Sigmoid colon (tissue), 7 donors: ENCODE measurements around the gene RAET1L. TPM values are rescaled to one million over a fixed set of nuclear protein-coding genes. Genes with fewer than 3 reads are reported as not detected.

Source experiments
- DNase-seq: peaks from one replicate; pipeline ENCODE4 v3.0.0-alpha.2; 2019
- H3K27ac ChIP-seq, 4 donors: fragments of 200-600 bp; sonication (generic); one replicate each; pipeline ENCODE4 v1.5.1; 2016 to 2019; ENCODE audit warnings: mild to moderate bottlenecking in 1 of 4
- H3K27me3 ChIP-seq, 3 donors: fragments of 200-600 bp; sonication (generic); one replicate each; pipeline ENCODE4 v1.5.1; 2019; ENCODE audit warnings: mild to moderate bottlenecking in 1 of 3
- H3K36me3 ChIP-seq, 4 donors: fragments of 200-600 bp; sonication (generic); one replicate each; pipeline ENCODE4 v1.5.1; 2016 to 2019
- H3K4me1 ChIP-seq, 4 donors: fragments of 200-600 bp; sonication (generic); one replicate each; pipeline ENCODE4 v1.5.1; 2017 to 2019
- H3K4me3 ChIP-seq, 4 donors: fragments of 200-600 bp; sonication (generic); one replicate each; pipeline ENCODE4 v1.5.1; 2017 to 2019; ENCODE audit warnings: mild to moderate bottlenecking in 2 of 4, moderate library complexity in 1 of 4
- H3K9me3 ChIP-seq, 4 donors: fragments of 200-600 bp in 3 of 4; sonication (generic) in 3 of 4; one replicate each; pipeline versions ENCODE4 v1.5.1 to v1.6.1; 2013 to 2019
- CTCF ChIP-seq, 4 experiments: fragments of 450-650 bp in 3 of 4; fragments of 200-600 bp in 1 of 4; IDR thresholded peaks; one replicate each; pipeline ENCODE4 v1.5.1; 2016 to 2019; ENCODE audit warnings: antibody characterized with exemption in 4 of 4, mild to moderate bottlenecking in 3 of 4, moderate library complexity in 2 of 4
- EP300 ChIP-seq, 4 donors: sonication (generic); formaldehyde crosslinking; IDR thresholded peaks; one replicate each; pipeline ENCODE4 v1.6.1; 2017; ENCODE audit warnings: antibody characterized with exemption in 4 of 4
- POLR2A ChIP-seq, 2 donors: fragments of 450-650 bp; IDR thresholded peaks; one replicate each; pipeline ENCODE4 v1.6.1; 2016; ENCODE audit warnings: antibody characterized with exemption in 2 of 2, mild to moderate bottlenecking in 2 of 2, moderate library complexity in 2 of 2
- POLR2AphosphoS5 ChIP-seq, 4 donors: sonication (generic); formaldehyde crosslinking; IDR thresholded peaks; one replicate each; pipeline ENCODE4 v1.6.1; 2017; ENCODE audit warnings: antibody characterized with exemption in 4 of 4
- WGBS, 2 donors: extraction: QIAGEN DNeasy Blood & Tissue Kit; methylation state at CpG; one replicate each; pipeline ENCODE4 v1.1.7; 2013; 5-methylcytosine and 5-hydroxymethylcytosine counted together
- intact Hi-C: fragments of 100-400 bp; cut with DNase I; formaldehyde crosslinking; loops from one replicate; pipeline ENCODE4 v1.15.1; 2023
- polyA plus RNA-seq, 3 donors: library from polyadenylated mRNA; stranded (reverse); fragments of 200-250 nt; gene quantifications; one replicate each; pipeline ENCODE4 v1.2.3, GENCODE V29; 2013
- total RNA-seq, 4 donors: library from RNA; depleted of rRNA; stranded (reverse); fragments of >200 nt; gene quantifications; one replicate each; pipeline ENCODE4 v1.1.0, GENCODE V29; 2016
- donor health status: healthy with polysubstance abuse.
- donor health status: Bipolar disorder and iron deficiency.
- donor health status: healthy.

Gene RAET1L
- total and polyA plus RNA-seq, 7 donors, result not detected

GRCh38 chr6:149985481-149985937, 39.8 kb downstream of the RAET1L start:
- H3K9me3 ChIP-seq, result peaks cover 0 to 21% (median 5%) of the 10 kb centered on the region in 4 donors
- 24 to 34% methylated on average over 5 of the region's 5 CpGs for WGBS, 2 donors
- no peaks in the 10 kb centered on the region for H3K36me3 ChIP-seq
- no peak for DNase-seq
- H3K4me3 ChIP-seq, result no peak overlapping the region
- peaks cover 0 to 9% (median 8%) of the 10 kb centered on the region in 4 donors for H3K4me1 ChIP-seq
- TF ChIP-seq EP300 (IDR thresholded peaks at IDR 0.05) (no peak), POLR2A (IDR thresholded peaks at IDR 0.05) (no peak), CTCF (IDR thresholded peaks at IDR 0.05) (no peak), POLR2AphosphoS5 (IDR thresholded peaks at IDR 0.05) (no peak)
- H3K27me3 ChIP-seq, result peaks cover 36 to 93% (median 75%) of the 10 kb centered on the region in 3 donors
- H3K27ac ChIP-seq, result no peak overlapping the region
- intact Hi-C loops, result no loop called here

DNA sequence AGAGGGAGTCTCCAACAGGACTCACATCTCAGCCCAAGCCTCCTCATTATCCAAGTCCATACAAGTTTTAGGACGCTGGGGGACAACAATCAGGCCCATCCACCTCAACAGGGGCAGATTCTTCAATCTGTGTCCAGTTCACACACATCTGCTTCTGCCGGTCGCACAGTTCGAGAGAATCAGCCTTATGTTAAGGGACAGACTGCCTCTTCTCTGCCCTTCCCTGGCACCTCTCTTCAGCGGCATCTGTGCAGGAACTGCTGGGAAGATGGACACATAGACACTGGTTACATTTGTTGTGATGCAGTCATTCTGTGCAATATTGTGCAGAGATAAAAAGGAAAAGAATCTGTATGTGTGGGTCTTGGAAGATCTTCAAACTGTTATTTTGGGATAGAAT, 40.6 kb downstream of the RAET1L start:
- DNase-seq, result no peak
- no peak overlapping the region for H3K4me3 ChIP-seq
- 54 to 67% methylated on average over 5 of the region's 5 CpGs for WGBS, 2 donors
- H3K27me3 ChIP-seq, result peaks cover 29 to 92% (median 68%) of the 10 kb centered on the region in 3 donors
- intact Hi-C loops, result no loop called here
- H3K27ac ChIP-seq, result no peak overlapping the region
- H3K4me1 ChIP-seq, result peaks cover 0 to 2% (median under 1%) of the 10 kb centered on the region in 4 donors
- peaks cover 0 to 21% (median 5%) of the 10 kb centered on the region in 4 donors for H3K9me3 ChIP-seq
- no peak for TF ChIP-seq POLR2AphosphoS5 (IDR thresholded peaks at IDR 0.05)
- no peak for TF ChIP-seq EP300 (IDR thresholded peaks at IDR 0.05)
- TF ChIP-seq CTCF (IDR thresholded peaks at IDR 0.05), result no peak
- no peak for TF ChIP-seq POLR2A (IDR thresholded peaks at IDR 0.05)
- H3K36me3 ChIP-seq, result no peaks in the 10 kb centered on the region

- 19 to 24% methylated on average over 9 of the region's 9 CpGs for WGBS, 2 donors
- Histone ChIP-seq H3K27ac (no peak overlapping the region), H3K27me3 (peaks cover 15 to 86% (median 52%) of the 10 kb centered on the region in 3 donors), H3K36me3 (no peaks in the 10 kb centered on the region), H3K9me3 (peaks cover 0 to 11% (median 2%) of the 10 kb centered on the region in 4 donors), H3K4me3 (no peak overlapping the region), H3K4me1 (no peaks in the 10 kb centered on the region)
- DNase-seq, result peak; percentile 28
- no peak for TF ChIP-seq POLR2AphosphoS5 (IDR thresholded peaks at IDR 0.05)
- no peak for TF ChIP-seq CTCF (IDR thresholded peaks at IDR 0.05)
- intact Hi-C loops, result no loop called here
Measured at GRCh38 chr6:149983145-149983544, 42.2 kb downstream of the RAET1L start.

DNA sequence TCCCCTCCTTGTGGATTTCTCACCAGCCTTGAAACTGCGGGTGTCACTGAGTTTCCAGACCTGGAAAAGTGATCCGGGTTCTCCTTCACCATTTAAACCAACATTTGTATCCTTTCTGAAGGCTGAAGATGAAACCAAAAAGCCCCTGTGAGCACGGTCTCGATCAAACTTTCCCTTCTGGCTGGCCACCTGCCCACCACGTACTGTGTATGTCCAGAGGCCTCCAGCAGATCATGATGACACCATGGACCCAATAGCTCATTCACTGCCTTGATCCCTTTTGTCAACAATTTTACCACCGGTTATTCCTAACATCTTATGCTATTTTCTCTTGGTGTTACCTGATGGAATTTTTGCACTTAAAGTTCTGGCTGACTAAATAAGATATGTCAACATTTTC, 46.0 kb downstream of the RAET1L start:
- no peaks in the 10 kb centered on the region for H3K36me3 ChIP-seq
- TF ChIP-seq POLR2A (IDR thresholded peaks at IDR 0.05), result no peak
- TF ChIP-seq POLR2AphosphoS5 (IDR thresholded peaks at IDR 0.05), result no peak
- no peak for TF ChIP-seq CTCF (IDR thresholded peaks at IDR 0.05)
- no peak for TF ChIP-seq EP300 (IDR thresholded peaks at IDR 0.05)
- peaks cover 2 to 66% (median 15%) of the 10 kb centered on the region in 3 donors for H3K27me3 ChIP-seq

GRCh38 chr6:149978610-149979009, 46.7 kb downstream of the RAET1L start:
- intact Hi-C loops, result no loop called here
- DNase-seq, result no peak
- Histone ChIP-seq H3K9me3 (no peaks in the 10 kb centered on the region), H3K27me3 (peaks cover 2 to 72% (median 15%) of the 10 kb centered on the region in 3 donors), H3K27ac (no peak overlapping the region), H3K4me1 (no peaks in the 10 kb centered on the region), H3K36me3 (no peaks in the 10 kb centered on the region), H3K4me3 (no peak overlapping the region)
- TF ChIP-seq POLR2AphosphoS5 (IDR thresholded peaks at IDR 0.05) (no peak), POLR2A (IDR thresholded peaks at IDR 0.05) (no peak), EP300 (IDR thresholded peaks at IDR 0.05) (no peak), CTCF (IDR thresholded peaks at IDR 0.05) (no peak)

More for the DNA sequence above, 46.0 kb downstream of the RAET1L start:
- no peak for DNase-seq
- WGBS, 2 donors, result 63 to 80% methylated on average over 6 of the region's 6 CpGs
- H3K27ac ChIP-seq, result no peak overlapping the region
- intact Hi-C loops, result no loop called here
- H3K4me1 ChIP-seq, result no peaks in the 10 kb centered on the region
- no peaks in the 10 kb centered on the region for H3K9me3 ChIP-seq
- H3K4me3 ChIP-seq, result no peak overlapping the region
